ENCODE data around the gene DUOXA2.
A peak's percentile ranks its signal among the peaks of the same experiment; 100 is the strongest.

The DUOXA2 gene

DNA sequence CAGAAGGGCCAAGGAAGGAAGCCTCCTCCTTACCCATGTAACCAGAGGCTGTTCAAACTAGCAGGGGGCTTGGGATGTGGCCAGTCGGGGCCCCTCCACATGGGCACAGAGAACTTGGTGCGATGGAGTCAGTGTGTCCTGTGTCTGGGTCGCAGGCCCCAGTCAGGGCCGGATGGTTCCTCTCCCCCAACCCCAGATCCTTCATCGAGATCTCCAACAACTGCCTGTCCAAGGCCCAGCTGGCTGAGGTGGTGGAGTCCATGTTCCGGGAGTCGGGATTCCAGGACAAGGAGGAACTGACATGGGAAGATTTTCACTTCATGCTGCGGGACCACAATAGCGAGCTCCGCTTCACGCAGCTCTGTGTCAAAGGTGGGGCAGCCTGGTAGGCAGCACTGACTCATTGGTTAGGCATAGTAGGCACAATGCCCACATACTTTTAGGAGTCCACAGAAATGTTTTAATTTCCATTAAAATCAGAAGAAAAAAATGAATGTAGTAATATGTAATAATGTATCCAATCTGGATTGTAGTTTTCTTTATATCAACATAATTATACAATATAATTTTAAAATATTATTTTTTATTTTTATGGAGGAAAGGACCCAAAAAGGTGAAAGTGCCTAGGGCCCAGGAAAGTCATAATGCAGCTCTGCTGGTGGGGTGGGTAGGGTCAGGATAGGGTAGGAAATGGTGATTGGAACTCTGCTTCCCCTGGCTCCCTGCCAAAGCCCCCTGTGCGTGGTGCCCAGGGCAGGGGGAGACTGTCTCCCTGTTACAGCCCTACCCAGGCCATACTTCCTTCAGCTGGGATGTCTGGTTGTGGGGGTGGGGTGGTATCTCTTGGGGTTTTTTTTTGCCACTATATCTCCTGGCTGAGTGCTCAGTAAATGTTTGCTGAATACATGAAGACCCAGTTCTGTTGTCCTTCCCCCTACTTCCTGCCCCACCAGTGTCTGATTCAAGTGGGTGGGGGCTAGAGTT is 34.2 kb downstream of the DUOXA2 start:
- WGBS (ENCODE audit: extremely low coverage, insufficient coverage, low lambda C conversion rate), result no CpG with 5 or more reads among the region's 12 CpGs
- H2BK120ac ChIP-seq (ENCODE audit: low read depth, low read length), result no peak overlapping the region
- no peak for DNase-seq
- H3K4me2 ChIP-seq (ENCODE audit: low read length), result no peak overlapping the region
- no peak overlapping the region for H2BK15ac ChIP-seq (replicated peaks; ENCODE audit: low read depth)
- no peaks in the 10 kb centered on the region for H3K27me3 ChIP-seq (ENCODE audit: insufficient read depth, low read length, poor library complexity)
- no peak overlapping the region for H3K18ac ChIP-seq (ENCODE audit: low read length)
- H3K79me2 ChIP-seq (ENCODE audit: control insufficient read depth, insufficient read depth, low read length), result no peaks in the 10 kb centered on the region
- H4K5ac ChIP-seq (ENCODE audit: low read length), result no peak overlapping the region
- H3K56ac ChIP-seq (ENCODE audit: low read length), result peak overlapping the region; percentile 15
- no peak overlapping the region for H4K8ac ChIP-seq (ENCODE audit: low read depth, low read length)
- H3K27ac ChIP-seq (ENCODE audit: low read depth, low read length), result no peak overlapping the region
- peaks cover 2% of the 10 kb centered on the region for H3K4me1 ChIP-seq (ENCODE audit: control insufficient read depth, low read depth, low read length)
- H3K9ac ChIP-seq (ENCODE audit: low read length), result no peak overlapping the region
- no peak overlapping the region for H2BK5ac ChIP-seq (ENCODE audit: low read length)
- no peak overlapping the region for H3K4me3 ChIP-seq (ENCODE audit: low read length)
- no peak overlapping the region for H3K4ac ChIP-seq (ENCODE audit: low read depth, low read length)
- no peaks in the 10 kb centered on the region for H3K79me1 ChIP-seq (ENCODE audit: low read length)
- no peak overlapping the region for H2AK5ac ChIP-seq (ENCODE audit: low read length)
- no peaks in the 10 kb centered on the region for H3K36me3 ChIP-seq (ENCODE audit: control insufficient read depth, insufficient read depth, low read length)
- H3K23ac ChIP-seq (ENCODE audit: low read length), result no peak overlapping the region

DNA sequence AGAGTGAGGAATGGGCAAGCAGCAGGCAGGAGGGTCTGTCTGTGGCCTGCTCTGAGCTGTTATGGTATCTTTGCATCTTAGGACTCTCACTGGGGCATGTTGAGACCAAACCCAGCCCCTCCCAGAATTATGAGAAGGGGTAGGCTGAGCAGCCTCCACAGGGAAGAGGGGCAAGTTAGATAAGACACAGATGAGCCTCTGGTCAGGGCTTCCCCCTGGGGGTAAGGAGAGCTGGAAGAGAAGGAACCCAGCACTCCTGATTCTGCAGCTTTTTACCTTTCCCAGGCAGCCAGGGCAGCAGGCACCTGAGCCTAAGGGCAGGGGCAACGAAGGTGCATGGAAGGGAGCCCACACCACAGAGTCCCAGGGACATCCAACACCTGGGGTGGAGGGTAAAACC is 34.9 kb downstream of the DUOXA2 start:
- H3K4me1 ChIP-seq (ENCODE audit: control insufficient read depth, low read depth, low read length), result peaks cover 2% of the 10 kb centered on the region
- no peaks in the 10 kb centered on the region for H3K36me3 ChIP-seq (ENCODE audit: control insufficient read depth, insufficient read depth, low read length)
- no peak overlapping the region for H3K18ac ChIP-seq (ENCODE audit: low read length)
- no peak overlapping the region for H2BK5ac ChIP-seq (ENCODE audit: low read length)
- H2BK15ac ChIP-seq (replicated peaks; ENCODE audit: low read depth), result no peak overlapping the region
- H2AK5ac ChIP-seq (ENCODE audit: low read length), result no peak overlapping the region
- H3K27ac ChIP-seq (ENCODE audit: low read depth, low read length), result no peak overlapping the region
- H2BK120ac ChIP-seq (ENCODE audit: low read depth, low read length), result no peak overlapping the region
- peak; percentile 29 for DNase-seq
- no peak overlapping the region for H4K8ac ChIP-seq (ENCODE audit: low read depth, low read length)
- no peak overlapping the region for H3K4ac ChIP-seq (ENCODE audit: low read depth, low read length)
- no peaks in the 10 kb centered on the region for H3K79me1 ChIP-seq (ENCODE audit: low read length)
- H3K4me3 ChIP-seq (ENCODE audit: low read length), result no peak overlapping the region
- H3K4me2 ChIP-seq (ENCODE audit: low read length), result no peak overlapping the region
- no peak overlapping the region for H4K5ac ChIP-seq (ENCODE audit: low read length)
- no CpG with 5 or more reads among the region's 1 CpG for WGBS (ENCODE audit: extremely low coverage, insufficient coverage, low lambda C conversion rate)
- no peak overlapping the region for H3K56ac ChIP-seq (ENCODE audit: low read length)
- H3K79me2 ChIP-seq (ENCODE audit: control insufficient read depth, insufficient read depth, low read length), result no peaks in the 10 kb centered on the region
- H3K23ac ChIP-seq (ENCODE audit: low read length), result no peak overlapping the region
- no peaks in the 10 kb centered on the region for H3K27me3 ChIP-seq (ENCODE audit: insufficient read depth, low read length, poor library complexity)
- no peak overlapping the region for H3K9ac ChIP-seq (ENCODE audit: low read length)

DNA sequence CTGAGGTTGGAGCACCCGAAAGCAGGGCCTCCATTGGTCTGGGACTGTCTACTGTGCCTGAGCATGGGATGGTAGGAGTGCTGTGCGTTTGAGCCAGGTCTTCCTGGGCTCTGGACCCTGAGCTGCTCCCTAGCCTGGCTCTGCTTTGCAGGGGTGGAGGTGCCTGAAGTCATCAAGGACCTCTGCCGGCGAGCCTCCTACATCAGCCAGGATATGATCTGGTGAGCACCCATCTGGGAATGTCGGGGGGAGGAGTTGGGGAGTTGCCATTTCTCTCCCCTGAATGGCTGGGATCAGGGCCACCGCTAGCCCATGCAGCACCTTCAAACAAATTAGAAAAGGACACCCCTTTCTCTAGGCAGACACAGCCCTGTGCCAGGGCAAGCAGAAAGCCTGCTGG is 36.4 kb downstream of the DUOXA2 start:
- no peak overlapping the region for H3K9ac ChIP-seq (ENCODE audit: low read length)
- DNase-seq, result no peak
- no peak overlapping the region for H3K4me2 ChIP-seq (ENCODE audit: low read length)
- H3K27me3 ChIP-seq (ENCODE audit: insufficient read depth, low read length, poor library complexity), result no peaks in the 10 kb centered on the region
- H4K8ac ChIP-seq (ENCODE audit: low read depth, low read length), result no peak overlapping the region
- no peak overlapping the region for H3K56ac ChIP-seq (ENCODE audit: low read length)
- no peaks in the 10 kb centered on the region for H3K36me3 ChIP-seq (ENCODE audit: control insufficient read depth, insufficient read depth, low read length)
- H2BK5ac ChIP-seq (ENCODE audit: low read length), result no peak overlapping the region
- no peak overlapping the region for H3K4ac ChIP-seq (ENCODE audit: low read depth, low read length)
- H2AK5ac ChIP-seq (ENCODE audit: low read length), result no peak overlapping the region
- H3K79me2 ChIP-seq (ENCODE audit: control insufficient read depth, insufficient read depth, low read length), result no peaks in the 10 kb centered on the region
- no peak overlapping the region for H2BK15ac ChIP-seq (replicated peaks; ENCODE audit: low read depth)
- no peak overlapping the region for H3K27ac ChIP-seq (ENCODE audit: low read depth, low read length)
- WGBS (ENCODE audit: extremely low coverage, insufficient coverage, low lambda C conversion rate), result no CpG with 5 or more reads among the region's 6 CpGs
- no peak overlapping the region for H3K4me3 ChIP-seq (ENCODE audit: low read length)
- no peak overlapping the region for H2BK120ac ChIP-seq (ENCODE audit: low read depth, low read length)
- no peak overlapping the region for H3K23ac ChIP-seq (ENCODE audit: low read length)
- no peaks in the 10 kb centered on the region for H3K79me1 ChIP-seq (ENCODE audit: low read length)
- H3K4me1 ChIP-seq (ENCODE audit: control insufficient read depth, low read depth, low read length), result peaks cover 2% of the 10 kb centered on the region
- H4K5ac ChIP-seq (ENCODE audit: low read length), result no peak overlapping the region
- H3K18ac ChIP-seq (ENCODE audit: low read length), result no peak overlapping the region

DNA sequence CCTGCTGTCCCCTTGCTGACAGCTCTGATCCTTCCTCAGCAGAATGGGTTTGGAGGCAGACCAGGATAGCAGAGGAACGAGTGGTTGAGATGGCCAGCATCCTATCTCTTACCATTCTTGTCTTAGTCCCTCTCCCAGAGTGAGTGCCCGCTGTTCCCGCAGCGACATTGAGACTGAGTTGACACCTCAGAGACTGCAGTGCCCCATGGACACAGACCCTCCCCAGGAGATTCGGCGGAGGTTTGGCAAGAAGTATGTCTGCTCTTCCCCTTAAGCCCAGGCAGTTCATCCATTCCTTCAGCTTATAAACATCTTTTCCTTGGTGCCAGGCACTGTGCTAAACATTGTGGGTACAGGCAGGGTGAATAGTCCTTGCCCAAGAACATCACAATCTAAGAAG is 36.9 kb downstream of the DUOXA2 start:
- H2BK5ac ChIP-seq (ENCODE audit: low read length), result no peak overlapping the region
- no CpG with 5 or more reads among the region's 6 CpGs for WGBS (ENCODE audit: extremely low coverage, insufficient coverage, low lambda C conversion rate)
- H3K23ac ChIP-seq (ENCODE audit: low read length), result no peak overlapping the region
- H2AK5ac ChIP-seq (ENCODE audit: low read length), result no peak overlapping the region
- H3K56ac ChIP-seq (ENCODE audit: low read length), result no peak overlapping the region
- DNase-seq, result no peak
- H4K8ac ChIP-seq (ENCODE audit: low read depth, low read length), result no peak overlapping the region
- no peak overlapping the region for H2BK15ac ChIP-seq (replicated peaks; ENCODE audit: low read depth)
- H3K4me2 ChIP-seq (ENCODE audit: low read length), result no peak overlapping the region
- H3K79me2 ChIP-seq (ENCODE audit: control insufficient read depth, insufficient read depth, low read length), result no peaks in the 10 kb centered on the region
- no peak overlapping the region for H4K5ac ChIP-seq (ENCODE audit: low read length)
- H3K27me3 ChIP-seq (ENCODE audit: insufficient read depth, low read length, poor library complexity), result no peaks in the 10 kb centered on the region
- H3K79me1 ChIP-seq (ENCODE audit: low read length), result no peaks in the 10 kb centered on the region
- H3K27ac ChIP-seq (ENCODE audit: low read depth, low read length), result no peak overlapping the region
- no peak overlapping the region for H3K4ac ChIP-seq (ENCODE audit: low read depth, low read length)
- H3K9ac ChIP-seq (ENCODE audit: low read length), result no peak overlapping the region
- H3K4me1 ChIP-seq (ENCODE audit: control insufficient read depth, low read depth, low read length), result peaks cover 2% of the 10 kb centered on the region
- no peaks in the 10 kb centered on the region for H3K36me3 ChIP-seq (ENCODE audit: control insufficient read depth, insufficient read depth, low read length)
- no peak overlapping the region for H3K4me3 ChIP-seq (ENCODE audit: low read length)
- no peak overlapping the region for H3K18ac ChIP-seq (ENCODE audit: low read length)
- no peak overlapping the region for H2BK120ac ChIP-seq (ENCODE audit: low read depth, low read length)

DNA sequence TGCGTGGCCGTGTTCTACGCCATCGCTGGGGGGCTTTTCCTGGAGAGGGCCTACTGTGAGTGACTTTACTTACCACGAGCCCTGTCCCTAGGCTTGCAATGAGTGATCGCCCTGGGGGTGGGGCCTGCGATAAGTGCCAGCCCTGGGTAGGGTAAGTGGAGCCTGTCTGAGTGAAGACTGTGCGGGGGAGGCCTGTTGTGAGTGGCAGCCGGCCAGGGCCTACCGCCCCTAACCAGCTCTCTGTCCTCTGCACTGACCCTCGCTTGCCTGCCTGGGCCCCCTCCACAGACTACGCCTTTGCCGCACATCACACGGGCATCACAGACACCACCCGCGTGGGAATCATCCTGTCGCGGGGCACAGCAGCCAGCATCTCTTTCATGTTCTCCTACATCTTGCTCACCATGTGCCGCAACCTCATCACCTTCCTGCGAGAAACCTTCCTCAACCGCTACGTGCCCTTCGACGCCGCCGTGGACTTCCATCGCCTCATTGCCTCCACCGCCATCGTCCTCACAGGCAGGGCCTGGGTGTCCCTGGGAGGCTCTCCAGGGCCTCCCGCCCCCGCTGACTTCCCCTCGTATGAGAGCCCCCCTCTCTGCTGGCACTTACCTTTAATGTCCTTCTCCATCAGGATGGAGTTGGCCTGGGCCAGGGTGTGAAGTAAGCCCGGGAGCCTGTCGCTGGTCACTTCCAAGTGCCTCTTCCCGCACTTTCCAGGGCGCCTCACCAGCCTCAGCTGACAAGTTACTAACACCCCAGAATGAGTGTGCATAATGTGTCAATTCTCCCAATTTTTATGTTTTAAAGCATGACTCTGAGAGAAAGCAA is 38.1 kb downstream of the DUOXA2 start:
- Histone ChIP-seq H3K4ac (ENCODE audit: low read depth, low read length) (no peak overlapping the region), H3K23ac (ENCODE audit: low read length) (no peak overlapping the region), H3K9ac (ENCODE audit: low read length) (no peak overlapping the region), H3K4me2 (ENCODE audit: low read length) (no peak overlapping the region), H3K27ac (ENCODE audit: low read depth, low read length) (no peak overlapping the region), H4K8ac (ENCODE audit: low read depth, low read length) (no peak overlapping the region), H3K18ac (ENCODE audit: low read length) (no peak overlapping the region), H3K36me3 (ENCODE audit: control insufficient read depth, insufficient read depth, low read length) (no peaks in the 10 kb centered on the region), H3K79me2 (ENCODE audit: control insufficient read depth, insufficient read depth, low read length) (no peaks in the 10 kb centered on the region), H4K5ac (ENCODE audit: low read length) (no peak overlapping the region), H2BK5ac (ENCODE audit: low read length) (no peak overlapping the region), H3K4me1 (ENCODE audit: control insufficient read depth, low read depth, low read length) (peaks cover 2% of the 10 kb centered on the region), H3K4me3 (ENCODE audit: low read length) (no peak overlapping the region), H3K79me1 (ENCODE audit: low read length) (no peaks in the 10 kb centered on the region), H2AK5ac (ENCODE audit: low read length) (no peak overlapping the region), H3K56ac (ENCODE audit: low read length) (no peak overlapping the region), H2BK120ac (ENCODE audit: low read depth, low read length) (no peak overlapping the region), H2BK15ac (replicated peaks; ENCODE audit: low read depth) (no peak overlapping the region), H3K27me3 (ENCODE audit: insufficient read depth, low read length, poor library complexity) (no peaks in the 10 kb centered on the region)
- DNase-seq, result no peak
- no CpG with 5 or more reads among the region's 36 CpGs for WGBS (ENCODE audit: extremely low coverage, insufficient coverage, low lambda C conversion rate)
